ENCODE results near the gene COL5A1.

Gene COL5A1

GRCh38 chr9:134891053-134891452 is 249.4 kb downstream of the COL5A1 start:
- intact Hi-C loops (cut with DNase I) = no loop called here
- DNase-seq = peak in 9 of 42 donors; percentile 1 to 29 (median 6)

- peak in 9 of 42 donors; percentile 0 to 12 (median 6) for DNase-seq
- intact Hi-C loops (cut with DNase I) = no loop called here
Observed at GRCh38 chr9:134891713-134892112, 250.1 kb downstream of the COL5A1 start.

GRCh38 chr9:134892221-134892620 is 250.6 kb downstream of the COL5A1 start:
- DNase-seq = peak in 7 of 42 donors; percentile 1 to 15 (median 6)
- intact Hi-C loops (cut with DNase I) = no loop called here

- intact Hi-C loops (cut with DNase I) = no loop called here
- DNase-seq = peak in 7 of 42 donors; percentile 2 to 18 (median 5)
Observed at GRCh38 chr9:134892820-134893420, 251.3 kb downstream of the COL5A1 start.
